ENCODE measurements around the gene RSF1.

The RSF1 gene

GRCh38 chr11:77820565-77821348 is at the start of gene RSF1, which contains the start of gene AAMDC (continued):
- TF ChIP-seq ZBTB11 (tag by site-specific recombination; conservative IDR thresholded peaks at IDR 0.05; ENCODE audit: low read depth), result peak; percentile 82
- no peak for TF ChIP-seq ZNF416 (tag by site-specific recombination; IDR thresholded peaks at IDR 0.05)
- TF ChIP-seq ZFHX2 (tag by site-specific recombination; conservative IDR thresholded peaks at IDR 0.05), result peak; percentile 68
- peak; percentile 98 for TF ChIP-seq ZBTB10 (tag by site-specific recombination; IDR thresholded peaks at IDR 0.05)
- TF ChIP-seq ZNF324 (tag by site-specific recombination; IDR thresholded peaks at IDR 0.05), result peak; percentile 36; the same call in 1 of the 2 replicates
- TF ChIP-seq KLF10 (tag by site-specific recombination; IDR thresholded peaks at IDR 0.05), result peak; percentile 34; the same call in 1 of the 2 replicates
- TF ChIP-seq ZNF549 (tag by site-specific recombination; IDR thresholded peaks at IDR 0.05), result no peak
- TF ChIP-seq SCRT2 (tag by site-specific recombination; IDR thresholded peaks at IDR 0.05), result no peak
- peak; percentile 97 for TF ChIP-seq ZNF366 (tag by site-specific recombination; conservative IDR thresholded peaks at IDR 0.05)
- peak; percentile 81 for TF ChIP-seq MZF1 (tag by site-specific recombination; IDR thresholded peaks at IDR 0.05; ENCODE audit: borderline replicate concordance)
- peak; percentile 77 for TF ChIP-seq ZNF341 (tag by site-specific recombination; IDR thresholded peaks at IDR 0.05; ENCODE audit: low read depth)
- TF ChIP-seq MEIS1 (CRISPR knock-in tag; IDR thresholded peaks at IDR 0.05; ENCODE audit: borderline replicate concordance), result no peak
- TF ChIP-seq ZNF121 (tag by site-specific recombination; IDR thresholded peaks at IDR 0.05), result no peak
- TF ChIP-seq ZBTB44 (tag by site-specific recombination; IDR thresholded peaks at IDR 0.05), result no peak; the same call in 1 of the 2 replicates

GRCh38 chr11:77868744-77869143 is 48.2 kb upstream of the RSF1 start:
- Histone ChIP-seq H3K27ac (ENCODE audit: extremely low read depth, low read depth, low read length) (no peak overlapping the region), H3K4me1 (ENCODE audit: control insufficient read depth, insufficient read depth, low read length) (no peaks in the 10 kb centered on the region), H3K36me3 (ENCODE audit: control insufficient read depth in 2 of 2, insufficient read depth in 1 of 2, low read length in 2 of 2) (peaks cover 0 to 32% of the 10 kb centered on the region in 2 experiments; a peak in 1 of 3 replicates), H3K4me3 (ENCODE audit: low read depth, low read length) (no peak overlapping the region), H3K9me3 (ENCODE audit: control insufficient read depth, insufficient read depth, low read depth, low read length) (no peaks in the 10 kb centered on the region)
- no peak for TF ChIP-seq ZNF398 (tag by site-specific recombination; IDR thresholded peaks at IDR 0.05)
- no peak for TF ChIP-seq TCF7L2 (IDR thresholded peaks at IDR 0.05; ENCODE audit: borderline replicate concordance, low read depth, low read length)
- no peak for TF ChIP-seq ZNF629 (tag by site-specific recombination; IDR thresholded peaks at IDR 0.05)
- TF ChIP-seq ZNF580 (tag by site-specific recombination; IDR thresholded peaks at IDR 0.05), result no peak
- no peak for TF ChIP-seq ZNF658 (tag by site-specific recombination; IDR thresholded peaks at IDR 0.05)
- TF ChIP-seq ZNF558 (tag by site-specific recombination; IDR thresholded peaks at IDR 0.05), result no peak
- TF ChIP-seq ZNF280D (tag by site-specific recombination; IDR thresholded peaks at IDR 0.05), result no peak
- no peak for TF ChIP-seq TRIM28 (IDR thresholded peaks at IDR 0.05; ENCODE audit: borderline replicate concordance, low read length)
- ChIA-PET CTCF (no interaction called here), POLR2A (no interaction called here)

Measured in HEK293 (cell line).